DOHH2 (cell line): ENCODE results near the gene TXNRD2.

Source experiments
- H3F3A ChIP-seq: fragments of 200-600 bp; sonication (generic), shearing (Covaris generic); 2 replicates; pipeline ENCODE4 v1.6.0; 2016; ENCODE audit warnings: antibody characterized with exemption, mild to moderate bottlenecking; ENCODE audit not compliant: control insufficient read depth, insufficient read depth
- H3K27ac ChIP-seq: fragments of 200-600 bp; sonication (generic); 2 replicates; pipeline ENCODE4 v1.5.1; 2014; ENCODE audit warnings: low read depth, mild to moderate bottlenecking, low read length, moderate library complexity
- H3K27me3 ChIP-seq: fragments of 200-600 bp; sonication (generic); 2 replicates; pipeline ENCODE4 v1.6.1; 2014; ENCODE audit warnings: mild to moderate bottlenecking, low read length, mixed read lengths; ENCODE audit not compliant: control insufficient read depth
- H3K36me3 ChIP-seq: fragments of 200-600 bp; sonication (generic); 2 replicates; pipeline ENCODE4 v1.6.1; 2014; ENCODE audit warnings: mild to moderate bottlenecking, low read length, moderate library complexity, mixed read lengths; ENCODE audit not compliant: control insufficient read depth
- H3K4me1 ChIP-seq: fragments of 200-600 bp; sonication (generic); 2 replicates; pipeline ENCODE4 v1.6.1; 2014; ENCODE audit warnings: mild to moderate bottlenecking, low read length, mixed read lengths; ENCODE audit not compliant: control insufficient read depth
- H3K4me2 ChIP-seq: fragments of 200-600 bp; sonication (generic); 2 replicates; pipeline ENCODE4 v1.6.0; 2014; ENCODE audit warnings: mild to moderate bottlenecking, low read length, moderate library complexity
- H3K4me3 ChIP-seq: fragments of 200-600 bp; sonication (generic); 2 replicates; pipeline ENCODE4 v1.5.1; 2014; ENCODE audit warnings: mild to moderate bottlenecking, low read length, mixed read lengths
- H3K79me2 ChIP-seq: fragments of 200-600 bp; sonication (generic); 2 replicates; pipeline ENCODE4 v1.6.1; 2014; ENCODE audit warnings: mild to moderate bottlenecking, low read length, mixed read lengths; ENCODE audit not compliant: control insufficient read depth
- H3K9me2 ChIP-seq: fragments of 200-600 bp; sonication (generic); replicated peaks from 2 replicates; pipeline ENCODE4 v1.6.1; 2014; ENCODE audit warnings: mild to moderate bottlenecking, low read length, mixed read lengths; ENCODE audit not compliant: control insufficient read depth
- H3K9me3 ChIP-seq: fragments of 200-600 bp; sonication (generic); 2 replicates; pipeline ENCODE4 v1.6.1; 2014; ENCODE audit warnings: antibody characterized with exemption, low read length, mixed read lengths; ENCODE audit not compliant: control insufficient read depth, insufficient read depth
- H4K20me1 ChIP-seq: fragments of 200-600 bp; sonication (generic); 2 replicates; pipeline ENCODE4 v1.6.0; 2014; ENCODE audit warnings: low read depth, mild to moderate bottlenecking, antibody characterized with exemption, low read length, moderate library complexity; ENCODE audit not compliant: control insufficient read depth, insufficient read depth
- CTCF ChIP-seq: fragments of 200-600 bp; sonication (generic); IDR thresholded peaks from one replicate; pipeline ENCODE4 v1.5.1; 2014; ENCODE audit warnings: antibody characterized with exemption, mild to moderate bottlenecking, low read depth, low read length; ENCODE audit not compliant: poor library complexity, severe bottlenecking
- EZH2phosphoT487 ChIP-seq: fragments of 200-600 bp; sonication (generic); IDR thresholded peaks from 2 replicates; pipeline ENCODE4 v1.6.1; 2017; ENCODE audit warnings: borderline replicate concordance, mild to moderate bottlenecking, antibody characterized with exemption, low read length, moderate library complexity, mixed read lengths

TXNRD2 gene

GRCh38 chr22:19921544-19922081 lies 20.0 kb downstream of the TXNRD2 start:
- Histone ChIP-seq H4K20me1 (no peaks in the 10 kb centered on the region), H3F3A (no peaks in the 10 kb centered on the region), H3K4me2 (no peak overlapping the region), H3K36me3 (no peaks in the 10 kb centered on the region), H3K4me1 (no peaks in the 10 kb centered on the region), H3K27me3 (no peaks in the 10 kb centered on the region), H3K9me3 (no peaks in the 10 kb centered on the region), H3K9me2 (no peaks in the 10 kb centered on the region), H3K4me3 (no peak overlapping the region), H3K79me2 (no peaks in the 10 kb centered on the region), H3K27ac (no peak overlapping the region)
- TF ChIP-seq EZH2phosphoT487 = no peak
- no peak for TF ChIP-seq CTCF

- no peaks in the 10 kb centered on the region for H3K9me3 ChIP-seq
- no peaks in the 10 kb centered on the region for H3K36me3 ChIP-seq
- no peak overlapping the region for H3K4me3 ChIP-seq
- H4K20me1 ChIP-seq = no peaks in the 10 kb centered on the region
- H3K27me3 ChIP-seq = no peaks in the 10 kb centered on the region
- H3K79me2 ChIP-seq = no peaks in the 10 kb centered on the region
- H3K4me2 ChIP-seq = no peak overlapping the region
- no peaks in the 10 kb centered on the region for H3F3A ChIP-seq
- TF ChIP-seq CTCF = no peak
- no peaks in the 10 kb centered on the region for H3K4me1 ChIP-seq
- H3K9me2 ChIP-seq = no peaks in the 10 kb centered on the region
- no peak overlapping the region for H3K27ac ChIP-seq
These were observed 21.8 kb downstream of the TXNRD2 start for GRCh38 chr22:19919701-19920363.

GRCh38 chr22:19918332-19919106 lies 23.1 kb downstream of the TXNRD2 start:
- Histone ChIP-seq H3K27me3 (no peaks in the 10 kb centered on the region), H3K36me3 (no peaks in the 10 kb centered on the region), H3K27ac (no peak overlapping the region), H3K4me2 (no peak overlapping the region), H4K20me1 (no peaks in the 10 kb centered on the region), H3K4me3 (no peak overlapping the region), H3K9me2 (no peaks in the 10 kb centered on the region), H3K9me3 (no peaks in the 10 kb centered on the region), H3K79me2 (no peaks in the 10 kb centered on the region), H3K4me1 (no peaks in the 10 kb centered on the region), H3F3A (no peaks in the 10 kb centered on the region)
- no peak for TF ChIP-seq EZH2phosphoT487
- no peak for TF ChIP-seq CTCF
